IPS-18c (cell line): ENCODE data around the gene MAJIN.
A peak's percentile ranks its signal among the peaks of the same experiment; 100 is the strongest.

Experiments used
- H3K4me3 ChIP-seq: 2 replicates; pipeline ENCODE4 v1.7.0; 2013; ENCODE audit warnings: low read depth, mild to moderate bottlenecking, low read length, moderate library complexity; ENCODE audit not compliant: insufficient read depth
- H3K9me3 ChIP-seq: one replicate; pipeline ENCODE4 v1.6.1; 2013; ENCODE audit warnings: mild to moderate bottlenecking, low read length, moderate library complexity; ENCODE audit not compliant: control insufficient read depth, insufficient read depth

Gene MAJIN

DNA sequence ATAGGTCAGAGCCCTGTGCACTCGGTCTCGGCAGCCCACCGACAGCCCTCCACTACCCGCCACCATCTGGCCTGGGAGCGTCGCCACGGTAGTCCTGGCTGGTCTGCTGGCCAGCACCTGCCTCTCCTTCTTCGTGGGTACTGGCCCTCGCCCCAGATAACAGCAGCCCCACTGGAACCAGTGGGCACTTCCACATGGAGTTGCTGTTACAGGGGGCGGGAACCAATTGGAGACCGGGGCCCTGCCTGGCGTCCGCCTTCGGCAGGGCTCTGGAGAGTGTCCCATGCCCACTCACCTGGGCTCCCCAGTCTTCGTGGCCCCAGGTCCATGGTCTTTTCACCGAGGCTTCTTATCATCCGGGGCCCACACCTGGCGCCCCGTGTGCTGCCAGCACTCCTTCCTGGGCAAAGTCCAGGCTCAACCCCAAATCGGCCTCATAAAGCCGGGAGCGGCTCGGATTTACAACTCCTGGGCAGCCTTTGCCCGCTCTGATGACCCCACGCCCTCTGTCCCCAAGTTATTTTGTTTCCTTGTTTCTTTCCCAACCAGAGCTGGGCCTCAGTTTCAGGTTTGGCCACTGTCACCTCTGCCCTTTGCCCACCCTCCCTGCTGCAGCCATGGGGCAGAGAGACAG is 80.6 kb downstream of the MAJIN start:
- H3K9me3 ChIP-seq = no peaks in the 10 kb centered on the region
- no peak overlapping the region for H3K4me3 ChIP-seq

DNA sequence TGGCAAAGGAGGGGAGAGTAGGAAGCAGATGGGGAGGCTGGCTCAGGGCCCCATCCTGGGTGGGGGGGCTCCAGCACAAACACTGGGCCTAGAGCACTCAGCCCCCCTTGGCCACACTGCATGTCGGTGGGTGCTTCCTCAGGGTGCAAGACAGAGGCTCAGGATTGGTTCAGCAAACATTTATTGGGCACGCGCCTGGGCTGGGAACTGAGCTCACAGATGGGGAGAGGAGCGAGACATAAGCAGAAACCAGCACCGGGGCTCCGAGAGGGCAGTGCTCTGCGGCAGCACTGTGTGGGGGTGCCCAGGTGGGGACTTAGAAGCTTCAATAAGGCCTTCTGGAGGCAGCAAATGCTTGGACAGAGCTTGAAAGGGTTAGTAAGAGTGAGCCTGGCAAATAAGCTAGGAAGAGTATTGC is 81.4 kb downstream of the MAJIN start:
- H3K9me3 ChIP-seq = no peaks in the 10 kb centered on the region

DNA sequence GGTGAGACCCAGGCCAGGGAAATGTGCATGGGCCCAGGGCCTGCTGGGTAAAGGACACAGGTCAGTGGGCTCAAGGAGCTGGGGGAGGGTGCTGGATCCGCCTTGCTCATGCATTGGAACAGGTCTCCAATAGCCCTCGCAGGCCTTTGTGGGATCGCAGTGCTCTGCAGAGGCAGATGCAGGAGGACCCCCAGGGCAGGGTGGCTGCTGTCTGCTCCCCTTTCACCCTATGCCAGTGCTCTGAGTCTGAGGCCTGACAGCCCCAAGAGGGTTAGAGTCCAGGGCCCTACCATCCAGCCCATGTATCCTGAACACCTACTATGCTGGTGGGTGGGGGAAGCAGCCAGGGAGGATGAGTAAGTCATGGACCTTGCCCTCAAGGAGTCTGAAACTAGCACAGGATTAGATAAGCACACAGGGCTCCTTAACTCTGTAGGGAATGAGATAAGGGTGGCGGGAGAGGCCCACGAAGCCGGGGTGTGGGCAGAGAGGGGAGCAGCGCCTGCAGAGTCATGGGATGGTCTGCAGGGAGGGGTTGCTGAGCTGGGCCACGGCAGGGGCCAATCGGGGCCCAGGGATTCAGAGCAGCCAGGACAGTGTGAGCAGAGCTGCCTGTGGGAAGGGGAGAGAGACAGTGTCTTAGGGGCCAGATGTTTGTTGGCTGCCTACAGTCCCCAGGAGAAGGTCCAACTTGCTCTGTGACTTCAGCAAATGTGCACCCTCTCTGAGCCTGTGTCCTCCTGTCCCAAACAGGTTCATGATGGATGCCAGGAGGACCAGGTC is 83.0 kb downstream of the MAJIN start:
- no peaks in the 10 kb centered on the region for H3K9me3 ChIP-seq

More for the DNA sequence above, 81.4 kb downstream of the MAJIN start:
- no peak overlapping the region for H3K4me3 ChIP-seq

DNA sequence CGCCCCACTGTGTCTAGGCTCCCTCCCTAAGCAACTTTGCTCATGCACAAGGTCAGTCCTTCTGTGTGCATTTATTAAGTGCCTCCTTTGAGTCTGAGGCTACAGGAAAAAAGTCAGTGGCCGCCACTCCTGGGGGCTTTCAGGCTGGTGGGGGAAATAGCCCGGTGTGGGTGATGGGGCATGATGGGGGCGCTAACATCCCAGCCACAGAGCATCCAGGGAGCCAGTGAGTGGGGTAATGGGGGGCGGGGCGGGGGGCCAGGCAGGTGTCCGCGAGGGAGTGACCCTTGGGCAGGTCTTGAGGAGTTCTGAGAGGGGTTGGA is 83.5 kb downstream of the MAJIN start:
- no peaks in the 10 kb centered on the region for H3K9me3 ChIP-seq
- H3K4me3 ChIP-seq = 0 out of 2 replicates have a peak overlapping the region, but pooled peaks have one; percentile 11

More for the DNA sequence above, 83.0 kb downstream of the MAJIN start:
- no peak overlapping the region for H3K4me3 ChIP-seq
